ENCODE results near the gene DDX42.

DDX42 gene

DNA sequence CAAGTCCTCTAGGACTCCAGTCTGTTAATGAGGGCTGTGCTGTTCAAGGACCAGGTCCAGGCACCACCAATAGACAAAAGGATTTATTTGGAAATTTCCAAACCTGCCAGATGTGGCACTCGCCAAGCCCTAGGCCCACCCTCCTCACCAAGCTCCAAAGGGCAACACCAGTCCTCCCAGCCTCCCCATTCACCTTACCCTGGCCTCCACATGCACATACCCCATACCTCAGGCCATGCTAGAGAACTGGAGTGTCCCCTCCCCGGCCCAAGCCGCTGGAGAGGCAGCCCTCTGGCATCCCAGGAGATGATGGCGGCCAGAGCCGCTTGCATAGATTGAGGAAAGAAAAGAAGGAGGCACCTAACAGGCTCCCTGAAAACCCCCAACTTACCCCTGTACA, 58.0 kb downstream of the DDX42 start:
- no peak for TF ChIP-seq LEF1 (IDR thresholded peaks at IDR 0.05; ENCODE audit: borderline replicate concordance)
- TF ChIP-seq CTBP1 (IDR thresholded peaks at IDR 0.05; ENCODE audit: borderline replicate concordance): no peak
- no peak for TF ChIP-seq TARDBP (IDR thresholded peaks at IDR 0.05)
- no peak for TF ChIP-seq NFRKB (IDR thresholded peaks at IDR 0.05)
- TF ChIP-seq FOXK2 (IDR thresholded peaks at IDR 0.05): no peak
- TF ChIP-seq BHLHE40 (IDR thresholded peaks at IDR 0.05; ENCODE audit: borderline replicate concordance): no peak
- no peak for TF ChIP-seq ZNF384 (IDR thresholded peaks at IDR 0.05)
- DNase-seq (ENCODE audit: extremely low spot score): no peak
- ChIA-PET POLR2A (interaction anchor here (3.8 kb wide), 1 partner anchor 10 kb away, joined by 27 read pairs; the partner anchor contains the start of gene SMARCD2), CTCF (no interaction called here)

DNA sequence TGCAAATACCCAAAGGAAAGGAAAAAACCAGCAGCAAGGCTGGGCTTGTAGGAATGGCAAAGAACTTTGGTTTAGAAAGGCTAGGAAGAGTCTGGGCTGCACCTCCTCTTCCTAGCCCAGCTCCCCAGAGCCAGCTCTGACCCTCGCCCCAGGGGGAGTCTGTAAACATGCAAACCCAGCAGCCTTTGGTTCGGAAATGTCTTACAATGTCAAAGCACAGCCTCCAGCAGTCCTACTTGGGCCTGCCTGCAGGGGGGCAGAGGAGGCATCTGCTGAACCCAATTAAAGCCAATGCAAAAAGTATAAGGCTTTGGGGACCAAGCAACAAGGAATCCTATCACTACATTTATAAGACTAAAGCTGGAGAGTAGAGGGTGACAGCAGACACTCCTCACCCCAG, 58.5 kb downstream of the DDX42 start:
- POLR2A ChIA-PET: interaction anchor here (1.2 to 3.8 kb wide), 3 partner anchors 9 to 13 kb away, joined by 4 to 27 read pairs (median 5); partner anchors contain the start of gene SMARCD2
- DNase-seq (ENCODE audit: extremely low spot score): no peak
- CTCF ChIA-PET: interaction anchor here (0.7 kb wide), 1 partner anchor 12 kb away, joined by 3 read pairs; no protein-coding TSS in a partner anchor
- TF ChIP-seq, protein P1, sequence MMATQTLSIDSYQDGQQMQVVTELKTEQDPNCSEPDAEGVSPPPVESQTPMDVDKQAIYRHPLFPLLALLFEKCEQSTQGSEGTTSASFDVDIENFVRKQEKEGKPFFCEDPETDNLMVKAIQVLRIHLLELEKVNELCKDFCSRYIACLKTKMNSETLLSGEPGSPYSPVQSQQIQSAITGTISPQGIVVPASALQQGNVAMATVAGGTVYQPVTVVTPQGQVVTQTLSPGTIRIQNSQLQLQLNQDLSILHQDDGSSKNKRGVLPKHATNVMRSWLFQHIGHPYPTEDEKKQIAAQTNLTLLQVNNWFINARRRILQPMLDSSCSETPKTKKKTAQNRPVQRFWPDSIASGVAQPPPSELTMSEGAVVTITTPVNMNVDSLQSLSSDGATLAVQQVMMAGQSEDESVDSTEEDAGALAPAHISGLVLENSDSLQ (IDR thresholded peaks at IDR 0.05): no peak

- CTCF ChIA-PET: interaction anchor here (0.7 kb wide), 1 partner anchor 11 kb away, joined by 3 read pairs; no protein-coding TSS in a partner anchor
- POLR2A ChIA-PET: interaction anchor here (1.2 to 3.8 kb wide), 4 partner anchors 8 to 60 kb away, joined by 4 to 27 read pairs (median 6); partner anchors contain the start of genes CCDC47, DDX42 and SMARCD2
- DNase-seq (ENCODE audit: extremely low spot score): no peak
- TF ChIP-seq NFRKB (IDR thresholded peaks at IDR 0.05): no peak
- no peak for TF ChIP-seq SUZ12 (IDR thresholded peaks at IDR 0.05)
- no peak for TF ChIP-seq LEF1 (IDR thresholded peaks at IDR 0.05; ENCODE audit: borderline replicate concordance)
- TF ChIP-seq, protein P1 (IDR thresholded peaks at IDR 0.05): no peak
- TF ChIP-seq BHLHE40 (IDR thresholded peaks at IDR 0.05; ENCODE audit: borderline replicate concordance): no peak
- no peak for TF ChIP-seq HDGF (IDR thresholded peaks at IDR 0.05; ENCODE audit: borderline replicate concordance)
- no peak for TF ChIP-seq ARNT (IDR thresholded peaks at IDR 0.05)
- TF ChIP-seq L3MBTL2 (conservative IDR thresholded peaks at IDR 0.05): no peak
- TF ChIP-seq SP1 (IDR thresholded peaks at IDR 0.05): no peak
- TF ChIP-seq ELF4 (IDR thresholded peaks at IDR 0.05): no peak
- TF ChIP-seq ZNF384 (IDR thresholded peaks at IDR 0.05): no peak
- TF ChIP-seq TARDBP (IDR thresholded peaks at IDR 0.05): no peak
- TF ChIP-seq CTBP1 (IDR thresholded peaks at IDR 0.05; ENCODE audit: borderline replicate concordance): no peak
- no peak for TF ChIP-seq FOXK2 (IDR thresholded peaks at IDR 0.05)
- no peak for TF ChIP-seq FOXA1 (IDR thresholded peaks at IDR 0.05)
These were observed 59.2 kb downstream of the DDX42 start for GRCh38 chr17:63833026-63833740.

- CTCF ChIA-PET: interaction anchor here (0.8 to 1.7 kb wide), 4 partner anchors 9 to 119 kb away, joined by 3 to 5 read pairs (median 4); partner anchors contain the start of gene SMARCD2
- no peak for DNase-seq (ENCODE audit: extremely low spot score)
- TF ChIP-seq HDGF (IDR thresholded peaks at IDR 0.05; ENCODE audit: borderline replicate concordance): no peak
- no peak for TF ChIP-seq L3MBTL2 (conservative IDR thresholded peaks at IDR 0.05)
- no peak for TF ChIP-seq ELF4 (IDR thresholded peaks at IDR 0.05)
- TF ChIP-seq FOXM1 (IDR thresholded peaks at IDR 0.05; ENCODE audit: borderline replicate concordance): no peak
- TF ChIP-seq FOXA1 (IDR thresholded peaks at IDR 0.05): no peak
- no peak for TF ChIP-seq SP1 (IDR thresholded peaks at IDR 0.05)
- no peak for TF ChIP-seq SUZ12 (IDR thresholded peaks at IDR 0.05)
- TF ChIP-seq, protein P1 (IDR thresholded peaks at IDR 0.05): no peak
- no peak for TF ChIP-seq LEF1 (IDR thresholded peaks at IDR 0.05; ENCODE audit: borderline replicate concordance)
- no peak for TF ChIP-seq BHLHE40 (IDR thresholded peaks at IDR 0.05; ENCODE audit: borderline replicate concordance)
- no peak for TF ChIP-seq ZNF384 (IDR thresholded peaks at IDR 0.05)
- TF ChIP-seq NFRKB (IDR thresholded peaks at IDR 0.05): no peak
- no peak for TF ChIP-seq CTBP1 (IDR thresholded peaks at IDR 0.05; ENCODE audit: borderline replicate concordance)
- TF ChIP-seq TARDBP (IDR thresholded peaks at IDR 0.05): no peak
- no peak for TF ChIP-seq FOXK2 (IDR thresholded peaks at IDR 0.05)
- POLR2A ChIA-PET: interaction anchor here (1.2 to 3.8 kb wide), 4 partner anchors 8 to 60 kb away, joined by 4 to 27 read pairs (median 6); partner anchors contain the start of genes CCDC47, DDX42 and SMARCD2
These were observed 59.9 kb downstream of the DDX42 start for GRCh38 chr17:63833741-63834373.

DNA sequence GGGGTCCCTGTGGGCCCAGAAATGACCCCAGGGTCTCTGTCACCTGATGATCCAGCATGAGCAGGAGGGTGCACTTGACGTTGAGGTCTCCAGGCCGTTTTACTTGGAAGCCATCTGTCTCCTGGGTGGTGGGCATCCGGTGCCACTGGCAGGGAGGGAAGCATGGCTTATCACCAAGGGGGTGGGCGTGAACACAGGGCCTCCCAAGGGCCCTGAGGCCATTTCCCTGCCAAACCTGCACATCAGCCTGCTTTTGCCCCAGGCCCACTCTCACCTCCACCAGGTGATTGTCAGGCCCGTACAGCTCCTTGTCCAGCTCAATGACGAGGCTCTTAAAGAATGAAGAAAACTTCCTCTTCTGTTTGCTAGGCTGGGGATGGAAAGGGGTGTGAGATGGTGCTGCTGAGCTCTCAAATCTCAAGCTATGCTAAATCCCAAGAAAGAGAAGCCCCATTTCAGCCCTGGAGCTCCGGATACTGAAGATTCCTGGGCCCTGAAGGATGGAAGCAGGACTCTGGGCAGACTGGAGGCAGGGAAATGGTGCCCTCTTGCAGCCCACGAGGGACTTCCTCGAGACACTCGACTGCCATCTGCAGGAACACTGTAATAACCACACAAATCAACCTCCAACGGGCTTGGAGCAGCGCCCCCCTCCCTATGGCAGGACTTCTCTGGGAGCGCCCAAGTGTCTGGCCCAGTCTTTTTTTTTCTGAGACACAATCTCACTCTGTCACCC, 60.6 kb downstream of the DDX42 start:
- TF ChIP-seq FOXK2 (IDR thresholded peaks at IDR 0.05) (no peak), TARDBP (IDR thresholded peaks at IDR 0.05) (no peak), BHLHE40 (IDR thresholded peaks at IDR 0.05; ENCODE audit: borderline replicate concordance) (no peak), ARNT (IDR thresholded peaks at IDR 0.05) (no peak), ELF4 (IDR thresholded peaks at IDR 0.05) (no peak), HDGF (IDR thresholded peaks at IDR 0.05; ENCODE audit: borderline replicate concordance) (no peak), SP1 (IDR thresholded peaks at IDR 0.05) (no peak), SUZ12 (IDR thresholded peaks at IDR 0.05) (no peak)
- TF ChIP-seq, protein P1 (IDR thresholded peaks at IDR 0.05): no peak
- POLR2A ChIA-PET: interaction anchor here (1.3 to 1.9 kb wide), 3 partner anchors 8 to 61 kb away, joined by 5 to 7 read pairs (median 5); partner anchors contain the start of genes CCDC47, DDX42 and PSMC5
- DNase-seq (ENCODE audit: extremely low spot score): peak; percentile 84
- CTCF ChIA-PET: interaction anchor here (0.7 to 1.7 kb wide), 5 partner anchors 8 to 256 kb away, joined by 3 to 7 read pairs (median 4); partner anchors contain the start of gene SMARCD2

Measured in HEK293T (cell line).